Spinal cord (tissue), 10 donors: Measurements from ENCODE around the gene EVI5. TPM values are rescaled to one million over a fixed set of nuclear protein-coding genes. Genes with fewer than 3 reads are reported as not detected.

ENCODE experiments used
- DNase-seq, 6 donors: peaks; one replicate each; pipeline versions ENCODE4 v3.0.0 to v3.0.0-alpha.2; 2013 to 2015; ENCODE audit warnings: low spot score in 6 of 6, low read depth in 4 of 6
- H3K27ac ChIP-seq: one replicate; pipeline ENCODE4 v1.5.1; 2013; ENCODE audit warnings: low read depth, low read length, control low read depth
- H3K27me3 ChIP-seq: one replicate; pipeline ENCODE4 v1.6.1; 2013; ENCODE audit warnings: low read length; ENCODE audit not compliant: control insufficient read depth, insufficient read depth
- H3K36me3 ChIP-seq: one replicate; pipeline ENCODE4 v1.6.1; 2013; ENCODE audit warnings: low read length; ENCODE audit not compliant: control insufficient read depth, insufficient read depth
- H3K4me1 ChIP-seq: one replicate; pipeline ENCODE4 v1.6.1; 2013; ENCODE audit warnings: low read length; ENCODE audit not compliant: control insufficient read depth, insufficient read depth
- H3K4me3 ChIP-seq: one replicate; pipeline ENCODE4 v1.5.1; 2013; ENCODE audit warnings: low read depth, low read length, control low read depth
- H3K9me3 ChIP-seq: one replicate; pipeline ENCODE4 v1.6.1; 2013; ENCODE audit warnings: low read length; ENCODE audit not compliant: control insufficient read depth, insufficient read depth
- WGBS: methylation state at CpG from one replicate; pipeline ENCODE4 v1.1.5; 2013; ENCODE audit warnings: missing lambda C conversion rate; ENCODE audit not compliant: insufficient coverage; 5-methylcytosine and 5-hydroxymethylcytosine counted together
- polyA plus RNA-seq, 2 donors: library from polyadenylated mRNA; unstranded; fragments of 120-200 nt; gene quantifications; one replicate each; pipeline ENCODE4 v1.2.1, GENCODE V29; 2013; ENCODE audit not compliant: insufficient read length in 2 of 2
- total RNA-seq, 2 donors: library from RNA; depleted of rRNA in 1 of 2; stranded (reverse); fragments of 120-200 nt in 1 of 2; fragments of >200 nt in 1 of 2; gene quantifications; one replicate each; pipeline versions ENCODE4 v1.2.3 to v1.2.4, GENCODE V29; 2013 to 2014
- donor health status: healthy.

The EVI5 gene
- total and polyA plus RNA-seq, 4 donors = 18.9 to 80.5 (median 41.8) TPM

- 3% methylated on average over 60 of the region's 65 CpGs for WGBS
- no peaks in the 10 kb centered on the region for H3K36me3 ChIP-seq
- peak in 2 of 6 donors; percentile 13 to 17 for DNase-seq
- H3K9me3 ChIP-seq = no peaks in the 10 kb centered on the region
- no peak overlapping the region for H3K4me3 ChIP-seq
- H3K27ac ChIP-seq = no peak overlapping the region
- H3K4me1 ChIP-seq = peaks cover 60% of the 10 kb centered on the region
- peaks cover 89% of the 10 kb centered on the region for H3K27me3 ChIP-seq
Measured at GRCh38 chr1:92480813-92481598, 303.9 kb downstream of the EVI5 start.

DNA sequence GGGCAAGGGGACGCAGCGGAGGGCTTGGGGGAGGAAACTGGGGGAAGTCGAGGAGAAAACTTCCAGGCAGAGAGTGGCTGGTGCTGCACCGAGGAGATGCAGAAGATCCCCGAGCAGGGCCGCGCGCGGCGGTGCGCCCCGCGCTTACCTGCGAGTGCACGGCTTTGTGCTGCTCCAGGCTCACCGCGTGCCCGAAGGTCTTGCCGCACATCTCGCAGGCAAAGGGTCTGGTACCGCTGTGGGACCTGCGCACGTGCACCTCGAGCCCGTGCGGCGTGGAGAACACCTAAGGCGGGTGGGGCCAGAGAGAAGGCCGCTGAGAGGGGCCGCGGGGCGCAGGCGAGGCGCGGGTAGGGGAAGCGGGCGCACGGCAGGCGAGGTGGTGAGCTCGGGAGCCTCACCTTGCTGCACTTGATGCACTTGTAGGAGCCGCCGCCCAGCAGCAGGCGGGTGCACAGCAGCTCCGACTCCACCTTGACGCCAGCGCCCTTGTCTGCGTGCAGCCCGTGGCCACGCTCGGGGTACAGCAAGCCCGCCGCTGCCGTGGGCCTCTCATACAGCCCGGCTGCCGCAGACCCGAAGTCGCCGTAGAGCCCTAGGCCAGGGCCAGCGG lies 304.6 kb downstream of the EVI5 start:
- peak in 1 of 6 donors; percentile 17 for DNase-seq
- Histone ChIP-seq H3K27me3 (peaks cover 88% of the 10 kb centered on the region), H3K4me3 (no peak overlapping the region), H3K36me3 (no peaks in the 10 kb centered on the region), H3K9me3 (no peaks in the 10 kb centered on the region), H3K27ac (no peak overlapping the region), H3K4me1 (peaks cover 53% of the 10 kb centered on the region)
- WGBS = 6% methylated on average over 57 of the region's 59 CpGs

DNA sequence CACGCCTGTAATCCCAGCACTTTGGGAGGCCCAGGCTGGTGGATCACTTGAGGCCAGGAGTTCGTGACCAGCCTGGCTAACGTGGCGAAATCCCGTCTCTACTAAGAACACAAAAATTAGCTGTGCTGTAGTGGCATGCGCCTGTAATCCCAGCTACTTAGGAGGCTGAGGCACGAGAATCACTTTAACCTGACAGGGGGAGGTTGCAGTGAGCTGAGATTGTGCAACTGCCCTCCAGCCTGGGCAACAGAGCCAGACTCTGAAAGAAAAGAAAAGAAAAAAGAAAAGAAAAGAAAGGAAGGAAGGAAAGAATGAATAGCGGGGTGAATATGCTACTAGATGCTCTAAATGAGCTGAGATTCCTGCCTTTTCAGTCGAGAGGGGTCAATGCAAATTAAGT lies 305.3 kb downstream of the EVI5 start:
- Histone ChIP-seq H3K4me3 (no peak overlapping the region), H3K27me3 (peaks cover 81% of the 10 kb centered on the region)
- WGBS = 80% methylated on average over 6 of the region's 9 CpGs

GRCh38 chr1:92478393-92478792 lies 306.5 kb downstream of the EVI5 start:
- H3K27me3 ChIP-seq = peaks cover 74% of the 10 kb centered on the region
- no peak for DNase-seq

More for the DNA sequence above, 305.3 kb downstream of the EVI5 start:
- no peak overlapping the region for H3K27ac ChIP-seq
- no peaks in the 10 kb centered on the region for H3K36me3 ChIP-seq
- H3K4me1 ChIP-seq = peaks cover 46% of the 10 kb centered on the region
- DNase-seq = no peak
- H3K9me3 ChIP-seq = no peaks in the 10 kb centered on the region

GRCh38 chr1:92476071-92476631 lies 308.8 kb downstream of the EVI5 start:
- WGBS = 76% methylated on average over 5 of the region's 12 CpGs
- peaks cover 51% of the 10 kb centered on the region for H3K27me3 ChIP-seq
- H3K36me3 ChIP-seq = no peaks in the 10 kb centered on the region
- no peaks in the 10 kb centered on the region for H3K9me3 ChIP-seq
- no peak overlapping the region for H3K4me3 ChIP-seq
- H3K27ac ChIP-seq = no peak overlapping the region
- no peak for DNase-seq
- H3K4me1 ChIP-seq = peaks cover 12% of the 10 kb centered on the region

More at GRCh38 chr1:92478393-92478792, 306.5 kb downstream of the EVI5 start:
- Histone ChIP-seq H3K27ac (no peak overlapping the region), H3K4me1 (peaks cover 34% of the 10 kb centered on the region), H3K4me3 (no peak overlapping the region), H3K36me3 (no peaks in the 10 kb centered on the region), H3K9me3 (no peaks in the 10 kb centered on the region)
- WGBS = no CpG with 5 or more reads among the region's 3 CpGs

DNA sequence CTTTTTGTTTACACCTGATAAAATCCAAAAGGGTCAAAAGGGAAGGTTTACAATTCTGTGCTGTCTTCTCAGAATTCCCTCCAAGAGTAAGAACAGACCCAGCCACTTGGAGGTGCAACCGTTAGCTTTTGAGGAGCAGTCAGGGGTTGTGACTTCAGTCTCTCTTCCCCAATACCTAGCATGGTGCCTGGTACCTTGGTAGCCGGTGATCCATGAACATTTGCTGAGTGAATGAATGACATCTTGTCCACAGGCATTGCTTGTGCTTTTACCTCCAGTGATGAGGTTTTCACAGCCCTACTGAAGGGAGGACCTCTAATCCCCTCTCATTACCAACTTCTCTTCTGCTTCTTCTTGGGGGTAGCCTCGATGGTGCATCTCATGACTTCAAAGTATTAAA lies 309.9 kb downstream of the EVI5 start:
- H3K27ac ChIP-seq = no peak overlapping the region
- peaks cover 1% of the 10 kb centered on the region for H3K4me1 ChIP-seq
- H3K9me3 ChIP-seq = no peaks in the 10 kb centered on the region
- no peak for DNase-seq
- WGBS = 88% methylated on average over 2 of the region's 3 CpGs
- no peak overlapping the region for H3K4me3 ChIP-seq
- H3K27me3 ChIP-seq = peaks cover 40% of the 10 kb centered on the region
- H3K36me3 ChIP-seq = no peaks in the 10 kb centered on the region

- no peak overlapping the region for H3K27ac ChIP-seq
- 72% methylated on average over 2 of the region's 5 CpGs for WGBS
- H3K27me3 ChIP-seq = peaks cover 29% of the 10 kb centered on the region
- no peaks in the 10 kb centered on the region for H3K9me3 ChIP-seq
- H3K36me3 ChIP-seq = no peaks in the 10 kb centered on the region
- DNase-seq = no peak
- no peaks in the 10 kb centered on the region for H3K4me1 ChIP-seq
- no peak overlapping the region for H3K4me3 ChIP-seq
Measured at GRCh38 chr1:92473781-92474495, 311.0 kb downstream of the EVI5 start.

- H3K4me3 ChIP-seq = no peak overlapping the region
- DNase-seq = no peak
- no peaks in the 10 kb centered on the region for H3K9me3 ChIP-seq
- peaks cover 4% of the 10 kb centered on the region for H3K27me3 ChIP-seq
- H3K36me3 ChIP-seq = no peaks in the 10 kb centered on the region
- WGBS = no CpG with 5 or more reads among the region's 1 CpG
- no peak overlapping the region for H3K27ac ChIP-seq
- H3K4me1 ChIP-seq = no peaks in the 10 kb centered on the region
Measured at GRCh38 chr1:92470216-92470615, 314.7 kb downstream of the EVI5 start.

- Histone ChIP-seq H3K27me3 (no peaks in the 10 kb centered on the region), H3K4me1 (no peaks in the 10 kb centered on the region), H3K36me3 (no peaks in the 10 kb centered on the region), H3K4me3 (no peak overlapping the region), H3K9me3 (no peaks in the 10 kb centered on the region), H3K27ac (no peak overlapping the region)
- no CpG with 5 or more reads among the region's 1 CpG for WGBS
- no peak for DNase-seq
Measured at GRCh38 chr1:92466683-92467352, 318.1 kb downstream of the EVI5 start.
